HuH-7 (cell line): Measurements from ENCODE around the gene RXFP1.
"Not testable (repeated sequence)": the region's sequence is repeated elsewhere in the genome, so short reads cannot be mapped to it uniquely, and the experiment has no call there.

Experiments used
- DNase-seq: peaks from one replicate; pipeline ENCODE4 v3.0.0; 2011; ENCODE audit warnings: low spot score

The RXFP1 gene

DNA sequence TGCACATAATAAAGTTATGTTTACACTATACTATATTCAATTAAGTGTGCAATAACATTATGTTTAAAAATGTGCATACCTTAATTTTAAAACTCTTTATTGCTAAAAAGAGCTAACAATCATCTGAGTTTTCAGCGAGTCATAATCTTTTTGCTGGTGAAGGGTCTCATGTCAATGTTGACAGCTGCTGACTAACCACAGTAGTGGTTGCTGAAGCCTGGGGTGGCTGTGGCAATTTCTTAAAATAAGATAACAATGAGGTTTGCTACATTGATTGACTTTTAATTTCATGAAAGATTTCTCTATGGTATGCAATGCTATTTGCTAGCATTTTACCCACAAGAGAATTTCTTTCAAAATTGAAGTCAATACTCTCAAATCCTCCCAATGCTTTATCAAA lies 91.4 kb downstream of the RXFP1 start:
- no peak for DNase-seq

DNA sequence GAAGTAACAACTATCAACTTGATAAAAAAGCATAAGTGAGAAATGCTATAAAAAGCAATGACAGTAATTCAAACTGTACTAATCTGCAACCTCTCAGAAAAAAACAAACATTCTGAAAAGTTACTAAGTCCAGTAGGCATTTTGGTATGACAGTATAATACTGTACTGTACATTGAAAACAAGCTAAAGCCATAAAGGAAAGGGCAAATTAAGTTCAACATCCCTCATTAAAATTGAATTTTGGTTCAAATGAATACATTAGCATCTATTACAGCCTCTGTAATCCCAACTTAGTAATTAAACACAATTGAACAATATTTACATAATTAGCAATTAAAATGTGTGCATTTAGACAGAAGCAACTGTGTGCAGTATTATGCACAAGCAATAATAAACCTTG lies 96.3 kb downstream of the RXFP1 start:
- DNase-seq: no peak

DNA sequence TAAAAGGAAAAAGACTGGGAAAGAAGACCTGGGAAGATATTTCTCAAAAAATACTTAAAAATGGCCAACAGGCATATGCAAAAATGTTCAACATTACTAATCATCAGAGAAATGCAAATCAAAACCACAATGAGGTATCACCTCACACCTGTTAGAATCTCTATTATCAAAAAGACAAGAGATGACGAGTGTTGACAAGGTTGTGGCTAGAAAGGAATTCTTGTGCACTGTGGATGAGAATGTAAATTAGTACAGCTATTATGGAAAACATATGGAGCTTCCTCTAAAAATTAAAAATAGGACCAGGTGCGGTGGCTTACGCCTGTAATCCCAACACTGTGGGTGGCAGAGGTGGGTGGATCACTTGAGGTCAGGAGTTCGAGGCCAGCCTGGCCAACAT lies 100.0 kb downstream of the RXFP1 start:
- DNase-seq: no peak

DNA sequence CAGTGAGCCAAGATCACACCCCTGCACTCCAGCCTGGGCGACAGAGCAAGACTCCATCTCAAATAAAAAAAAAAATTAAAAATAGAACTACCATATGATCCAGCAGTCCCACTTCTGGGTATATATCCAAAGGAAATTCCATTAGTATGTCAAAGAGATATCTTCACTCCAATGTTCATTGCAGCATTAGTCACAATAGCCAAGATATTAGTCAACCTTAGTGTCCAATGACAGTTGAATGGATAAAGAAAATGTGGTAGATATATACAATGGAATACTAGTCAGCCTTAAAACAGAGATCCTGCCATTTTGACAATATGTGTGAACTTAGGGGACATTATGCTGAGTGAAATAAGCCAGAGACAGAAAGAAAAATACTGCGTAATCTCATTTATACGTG lies 100.6 kb downstream of the RXFP1 start:
- no peak for DNase-seq

DNA sequence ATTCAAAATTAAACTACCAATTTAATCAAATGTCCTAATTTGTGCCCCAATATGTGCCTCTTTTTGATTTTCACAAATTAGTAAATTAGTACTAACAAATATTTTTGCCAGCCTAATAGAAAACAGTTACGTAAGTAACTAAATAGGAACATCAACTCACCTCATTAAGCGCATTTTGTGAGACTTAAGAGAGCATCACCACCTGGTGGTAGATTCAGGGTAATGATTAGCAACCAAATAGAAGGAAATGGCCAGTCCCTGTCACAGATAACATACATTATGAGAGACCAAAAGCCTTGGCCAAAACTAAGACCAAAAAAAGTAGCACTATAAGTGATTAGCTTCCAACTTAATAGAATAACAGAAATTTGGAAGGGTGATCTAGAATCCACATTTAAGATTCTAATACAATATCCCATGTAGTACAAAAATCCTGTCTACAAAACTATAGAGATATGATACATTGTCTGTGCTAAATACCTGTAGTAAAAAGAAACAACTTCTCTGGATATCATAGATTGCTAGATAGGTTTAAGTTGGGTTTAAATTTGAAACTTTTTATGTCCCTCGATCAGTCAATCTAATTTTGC lies 103.3 kb downstream of the RXFP1 start:
- DNase-seq: peak; percentile 13

DNA sequence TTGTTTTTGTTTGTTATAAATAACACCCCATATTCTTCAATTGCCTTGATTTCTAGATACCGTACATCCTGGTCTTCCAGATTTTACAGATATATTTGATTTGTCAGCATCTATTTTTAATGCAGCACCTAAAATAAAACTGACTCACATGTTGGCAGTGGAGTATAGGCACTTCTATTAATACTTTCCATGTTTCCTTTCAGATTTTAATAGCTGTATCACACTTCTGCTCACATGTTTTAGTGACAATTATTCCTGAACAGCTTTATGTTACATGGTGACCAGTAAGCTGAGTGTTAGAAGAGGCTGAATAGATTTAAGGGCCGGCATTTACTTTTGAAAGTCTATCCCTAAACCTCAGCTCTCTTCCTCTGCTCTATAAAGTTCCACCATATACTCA lies 103.9 kb downstream of the RXFP1 start:
- DNase-seq: no peak

DNA sequence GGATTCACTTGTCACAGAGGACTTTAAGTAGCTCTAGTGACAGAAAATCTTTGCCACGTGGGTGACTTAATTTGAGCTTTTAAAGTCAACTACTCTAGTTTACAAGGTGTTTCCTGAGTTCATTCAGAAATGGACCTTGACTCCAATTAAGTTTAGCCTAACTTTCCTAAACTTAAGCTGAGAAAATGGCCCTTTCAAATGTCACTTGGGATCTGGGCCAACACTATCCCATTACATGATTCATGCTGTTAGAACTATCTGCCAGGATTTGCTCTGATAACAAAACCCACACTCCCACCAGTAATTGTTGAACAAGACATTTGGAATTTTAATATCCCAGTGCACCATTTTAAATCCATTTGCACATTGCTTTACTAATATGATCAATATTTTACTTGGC lies 109.2 kb downstream of the RXFP1 start:
- no peak for DNase-seq

DNA sequence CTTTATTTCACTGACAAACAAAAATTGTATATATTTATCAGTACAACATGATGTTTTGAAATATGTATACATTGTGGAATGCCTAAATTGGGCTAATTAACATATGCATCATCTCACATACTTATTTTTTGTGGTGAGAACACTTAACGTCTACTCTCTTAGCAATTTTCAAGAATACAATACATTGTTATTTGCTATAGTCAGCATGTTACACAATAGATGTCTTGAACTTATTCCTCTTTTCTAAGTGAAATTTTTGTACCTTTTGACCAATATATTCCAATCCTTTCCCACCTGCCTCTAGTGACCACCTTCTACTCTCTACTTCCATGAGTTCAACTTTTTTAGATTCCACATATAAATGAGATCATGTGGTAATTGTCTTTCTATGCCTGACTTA lies 114.9 kb downstream of the RXFP1 start:
- DNase-seq: no peak

DNA sequence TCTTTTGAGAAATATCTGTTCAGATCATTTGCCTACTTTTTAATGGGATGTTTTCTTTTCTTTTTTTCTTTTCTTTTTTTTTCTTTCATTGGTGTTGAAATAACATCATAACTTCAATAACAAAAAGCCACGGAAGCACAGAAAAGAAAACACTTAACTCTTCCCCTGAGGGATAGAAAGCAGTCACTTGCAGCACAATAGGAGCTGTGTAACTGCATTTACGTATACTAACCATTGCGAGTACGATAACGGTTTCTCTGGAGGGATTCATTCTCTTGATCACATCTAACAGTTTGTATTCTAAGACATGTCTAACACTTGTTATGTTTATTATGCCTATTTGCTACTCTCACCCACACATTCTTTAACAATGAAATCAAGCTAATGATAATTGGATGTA lies 122.7 kb downstream of the RXFP1 start:
- DNase-seq: no peak

DNA sequence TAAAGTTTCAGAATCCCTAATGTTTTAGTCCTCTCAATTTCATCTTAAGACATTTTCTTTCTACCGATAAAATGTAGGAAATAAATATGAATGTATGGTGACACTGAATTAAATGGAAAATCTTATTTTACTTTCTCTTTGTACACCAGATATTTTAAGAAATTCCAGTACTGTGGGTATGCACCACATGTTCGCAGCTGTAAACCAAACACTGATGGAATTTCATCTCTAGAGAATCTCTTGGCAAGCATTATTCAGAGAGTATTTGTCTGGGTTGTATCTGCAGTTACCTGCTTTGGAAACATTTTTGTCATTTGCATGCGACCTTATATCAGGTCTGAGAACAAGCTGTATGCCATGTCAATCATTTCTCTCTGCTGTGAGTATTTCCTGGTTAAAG lies 123.1 kb downstream of the RXFP1 start:
- DNase-seq: no peak

DNA sequence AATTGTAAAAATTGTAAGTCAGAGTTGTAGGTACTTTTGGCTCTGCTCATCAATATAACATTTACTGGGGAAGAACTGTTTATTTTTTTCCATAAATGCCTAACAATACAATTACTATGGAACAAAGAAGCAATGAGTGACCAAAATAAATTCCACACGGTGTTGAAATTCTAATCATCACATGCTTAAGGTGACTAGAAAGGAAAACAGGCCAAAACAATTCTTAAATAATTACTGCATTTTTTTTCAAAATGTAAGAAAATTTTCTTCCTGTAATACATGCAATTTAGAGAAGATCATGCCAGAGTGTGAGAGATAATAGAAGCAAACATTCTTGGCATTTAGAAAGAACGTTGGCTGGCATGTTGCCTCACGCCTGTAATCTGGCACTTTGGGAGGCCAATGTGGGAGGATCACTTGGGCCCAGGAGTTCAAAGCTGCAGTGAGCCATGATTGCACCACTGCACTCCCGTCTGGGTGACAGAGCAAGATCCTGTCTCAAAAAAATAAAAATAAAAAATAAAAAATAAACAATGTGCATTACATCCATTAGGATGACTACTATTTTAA lies 127.5 kb downstream of the RXFP1 start:
- no peak for DNase-seq

DNA sequence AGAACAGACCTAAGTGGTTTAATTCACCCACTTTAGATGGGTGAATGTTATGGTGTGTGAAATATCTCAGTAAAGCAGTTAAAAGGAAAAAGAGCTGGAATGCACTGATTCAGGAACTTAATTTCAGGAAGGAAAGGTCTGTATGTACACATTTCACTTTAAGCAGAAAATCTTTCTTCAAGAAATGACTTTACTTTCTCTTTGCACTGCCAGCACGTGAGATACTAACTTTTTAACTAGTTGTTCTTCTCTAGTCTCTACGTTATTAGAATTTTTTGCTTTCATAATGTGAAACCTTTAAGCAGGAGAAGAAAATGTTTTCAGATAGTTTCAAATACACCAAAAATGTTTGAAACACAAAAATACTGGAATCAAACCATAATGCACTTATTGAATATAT lies 131.2 kb downstream of the RXFP1 start:
- DNase-seq: no peak

DNA sequence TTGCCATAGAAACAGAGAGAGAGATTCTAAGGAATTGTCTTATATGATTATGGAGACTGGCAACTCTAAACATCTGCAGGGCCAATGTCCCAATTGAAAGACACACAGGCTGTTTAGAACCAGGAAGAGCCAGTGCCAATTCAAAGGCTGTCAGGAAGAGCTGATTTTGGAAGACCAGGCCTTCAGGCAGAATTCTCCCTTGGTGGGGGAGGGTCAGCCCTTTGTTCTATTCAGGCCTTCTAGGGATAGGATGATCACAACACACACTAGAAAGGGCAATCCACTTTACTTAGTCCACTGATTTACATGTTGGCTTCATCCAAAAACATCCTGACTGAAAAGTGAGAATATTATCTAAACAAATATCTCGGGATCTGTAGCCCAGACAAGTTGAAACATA lies 134.8 kb downstream of the RXFP1 start:
- no peak for DNase-seq

DNA sequence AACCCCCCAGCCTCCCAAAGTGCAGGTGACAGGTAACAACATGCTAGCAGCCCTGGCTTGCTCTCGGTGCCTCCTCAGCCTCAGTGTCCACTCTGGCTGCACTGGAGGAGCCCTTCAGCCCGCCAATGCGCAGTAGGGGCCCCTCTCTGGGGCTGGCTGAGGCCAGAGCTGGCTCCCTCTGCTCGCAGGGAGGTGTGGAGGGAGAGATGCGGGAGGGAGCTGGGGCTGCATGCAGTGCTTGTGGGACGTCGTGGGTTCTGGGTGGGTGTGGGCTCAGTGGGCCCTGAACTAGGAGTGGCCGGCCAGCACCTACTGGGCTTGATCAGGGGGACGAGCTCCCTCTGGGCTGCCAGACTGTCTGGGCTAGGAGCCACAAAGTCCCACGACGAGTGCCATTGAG lies 135.6 kb downstream of the RXFP1 start:
- DNase-seq: no peak

DNA sequence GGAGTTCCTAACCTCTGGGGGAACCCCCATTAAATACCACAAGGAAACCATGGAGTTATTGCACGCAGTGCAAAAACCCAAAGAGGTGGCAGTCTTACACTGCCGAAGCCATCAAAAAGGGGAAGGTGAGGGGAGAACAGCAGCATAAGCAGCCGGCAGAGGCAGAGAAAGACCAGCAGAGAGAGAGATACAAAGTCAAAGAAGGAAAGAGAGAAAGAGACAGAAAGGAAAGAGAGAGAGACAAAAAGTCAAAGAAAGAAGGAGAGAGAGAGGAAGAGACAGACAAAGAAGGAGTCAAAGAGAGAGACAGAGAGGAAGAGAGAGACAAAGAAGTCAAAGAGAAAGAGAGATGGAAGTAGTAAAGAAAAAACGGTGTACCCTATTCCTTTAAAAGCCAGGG lies 141.6 kb downstream of the RXFP1 start:
- DNase-seq: not testable (repeated sequence)

DNA sequence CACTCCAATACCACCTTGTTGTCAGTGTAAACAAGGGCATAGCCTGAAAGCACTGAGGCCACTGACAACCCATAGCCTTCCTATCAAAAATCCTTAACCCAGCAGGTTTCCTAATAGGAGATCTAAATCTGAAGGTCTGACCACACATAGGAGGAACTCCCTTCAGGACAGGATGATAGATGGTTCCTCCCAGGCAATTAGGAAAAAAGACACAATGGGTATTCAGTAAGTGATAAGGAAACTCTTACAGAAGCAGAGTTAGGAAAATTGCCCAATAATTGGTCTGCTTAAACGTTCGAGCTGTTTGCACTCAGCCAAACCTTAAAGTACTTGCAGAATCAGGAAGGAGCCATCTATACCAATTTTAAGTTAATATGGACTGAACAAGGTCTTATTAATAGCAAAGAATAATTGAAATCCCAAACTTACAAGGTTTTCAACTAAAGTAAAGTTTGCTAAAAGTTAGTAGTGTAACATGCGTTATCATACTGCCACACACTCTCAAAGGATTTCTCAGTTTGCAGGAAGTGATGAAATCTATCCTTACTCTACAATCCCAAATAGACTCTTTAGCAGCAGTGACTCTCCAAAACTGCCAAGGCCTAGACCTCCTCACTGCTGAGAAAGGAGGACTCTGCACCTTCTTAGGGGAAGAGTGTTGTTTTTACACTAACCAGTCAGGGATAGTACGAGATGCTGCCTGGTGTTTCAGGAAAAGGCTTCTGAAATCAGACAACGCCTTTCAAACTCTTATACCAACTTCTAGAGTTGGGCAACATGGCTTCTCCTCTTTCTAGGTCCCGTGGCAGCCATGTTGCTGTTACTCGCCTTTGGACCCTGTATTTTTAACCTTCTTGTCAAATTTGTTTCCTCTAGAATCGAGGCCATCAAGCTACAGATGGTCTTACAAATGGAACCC lies 142.3 kb downstream of the RXFP1 start:
- not testable (repeated sequence) for DNase-seq

DNA sequence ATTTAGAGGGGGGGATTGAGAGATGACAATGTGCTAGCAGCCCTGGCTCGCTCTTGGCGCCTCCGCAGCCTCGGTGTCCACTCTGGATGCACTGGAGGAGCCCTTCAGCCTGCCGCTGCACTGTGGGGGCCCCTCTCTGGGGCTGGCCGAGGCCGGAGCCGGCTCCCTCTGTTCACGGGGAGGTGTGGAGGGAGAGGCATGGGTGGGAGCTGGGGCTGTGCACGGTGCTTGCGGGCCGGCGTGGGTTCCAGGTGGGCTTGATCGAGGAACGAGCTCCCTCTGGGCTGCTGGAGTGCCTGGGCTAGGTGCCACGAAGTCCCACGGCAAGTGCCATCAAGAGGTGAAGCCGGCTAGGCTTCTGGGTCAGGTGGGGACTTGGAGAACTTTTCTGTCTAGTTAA lies 143.1 kb downstream of the RXFP1 start:
- no peak for DNase-seq

DNA sequence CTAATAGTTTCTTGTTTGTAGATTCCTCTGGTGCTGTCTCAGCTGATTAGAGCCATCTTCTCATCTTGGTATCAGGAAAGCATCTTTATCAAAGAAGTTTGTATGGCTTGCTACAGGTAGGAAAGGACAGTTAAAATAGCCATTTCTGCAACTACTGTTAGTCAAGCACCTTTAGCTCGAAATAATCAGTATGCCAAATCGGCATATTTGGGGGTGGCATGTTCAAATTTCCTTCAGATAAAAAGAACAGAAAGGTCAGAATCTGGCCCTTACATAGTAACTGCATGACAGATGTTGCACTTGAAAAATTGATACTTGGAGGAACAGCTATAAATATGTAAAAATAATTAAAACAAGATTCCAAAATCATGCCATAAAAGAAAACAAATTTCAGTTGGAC lies 145.2 kb downstream of the RXFP1 start:
- no peak for DNase-seq

DNA sequence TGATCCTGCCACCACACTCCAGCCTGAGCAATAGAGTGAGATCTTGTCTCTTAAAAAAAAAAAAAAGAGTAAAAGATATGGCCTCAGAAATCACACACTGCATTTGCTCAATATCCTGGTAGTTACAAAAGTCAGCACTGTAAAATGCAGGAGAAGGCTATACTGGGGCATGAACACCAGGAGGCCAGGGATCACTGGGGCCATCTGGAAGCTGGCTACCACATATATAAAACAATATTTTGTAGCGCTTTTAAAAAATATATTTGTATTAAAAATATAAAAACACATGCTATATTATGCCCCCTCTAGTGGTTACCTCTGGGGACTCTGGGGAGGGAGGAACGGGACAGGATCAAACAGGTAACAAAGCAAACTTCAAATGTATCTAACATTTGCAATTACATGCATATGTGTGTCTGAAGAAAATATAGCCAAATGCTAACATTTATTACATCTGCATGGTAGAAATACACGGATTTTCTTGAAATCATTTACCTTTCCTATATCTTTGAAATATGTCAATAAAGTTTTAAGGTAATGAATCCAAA lies 146.0 kb downstream of the RXFP1 start:
- peak; percentile 74 for DNase-seq

DNA sequence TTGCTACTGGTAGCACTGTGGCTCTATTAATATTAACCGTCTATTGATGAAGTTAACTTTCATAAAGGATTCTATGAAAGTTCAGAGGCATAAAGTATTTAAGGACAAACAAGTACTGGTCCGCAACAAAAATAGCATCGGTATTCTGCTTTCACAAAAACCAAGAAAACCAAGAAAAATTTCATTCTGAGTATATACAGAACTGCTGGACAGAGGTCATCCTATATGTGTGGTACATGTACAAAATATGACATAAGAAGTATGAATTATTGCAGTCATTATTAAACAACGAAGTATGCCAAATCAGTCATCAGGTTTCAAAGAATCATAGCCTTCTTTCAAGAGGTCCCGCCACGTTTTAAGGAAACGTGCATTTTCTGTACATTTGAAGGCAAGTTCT lies 147.6 kb downstream of the RXFP1 start:
- no peak for DNase-seq

DNA sequence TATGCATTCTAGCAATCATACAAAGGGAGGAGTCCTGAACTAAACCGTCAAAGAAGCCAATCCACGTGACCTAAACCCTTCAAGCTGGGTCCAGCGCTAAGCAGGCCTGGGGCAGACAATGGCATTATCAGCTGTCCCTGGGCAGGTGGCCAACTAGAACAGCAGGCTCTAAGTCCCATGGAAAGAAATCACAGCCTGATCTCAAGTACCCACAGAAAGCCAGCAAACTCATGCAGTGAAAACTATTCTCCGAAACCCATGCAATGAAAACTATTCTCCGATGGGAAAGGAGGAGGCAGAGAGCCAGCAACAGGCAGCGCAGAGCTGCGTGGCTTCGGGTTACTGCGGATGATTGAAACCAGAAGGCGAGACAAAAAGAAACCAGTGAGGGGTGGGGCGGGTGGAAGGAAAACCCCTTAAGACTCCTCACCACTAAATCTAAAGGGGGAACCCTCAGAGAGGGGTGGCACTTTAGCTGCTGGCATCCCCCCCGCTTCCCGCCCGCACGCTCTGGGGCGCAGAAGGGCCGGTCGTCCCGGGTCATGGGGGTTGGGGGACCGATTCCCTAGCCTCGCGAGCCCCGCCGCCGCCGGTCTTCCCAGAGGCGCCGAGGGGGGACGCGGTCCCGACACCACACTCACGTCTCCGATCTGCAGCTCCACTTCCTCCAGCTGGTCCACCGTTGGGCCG lies 149.4 kb downstream of the RXFP1 start:
- DNase-seq: peak; percentile 44

DNA sequence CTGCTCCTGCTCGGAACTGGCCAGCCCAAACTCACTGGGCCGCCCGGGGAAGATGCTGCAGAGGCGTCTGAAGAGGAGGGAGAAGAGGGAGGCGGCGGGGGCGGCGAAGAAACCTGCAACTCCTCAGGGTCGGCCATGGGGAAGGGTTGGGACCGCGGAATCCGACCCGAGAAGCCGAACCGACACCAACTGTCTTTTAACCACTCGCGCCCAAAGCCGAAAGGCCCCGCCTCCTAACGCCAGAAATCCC lies 149.9 kb downstream of the RXFP1 start, which contains the start of gene C4orf46:
TSS of gene C4orf46 (minus strand) at position 223 of the 250 bp plus-strand sequence. CDS start at position 137, 86 bp downstream.
- DNase-seq: no peak
